T-helper 1 cell treated with Interleukin-12 subunit alpha and Interleukin-12 subunit beta and Interleukin-4 antibody, amounts not matched to agents 30 μg/mL and 1 μg/mL, for 36 hours (primary cell): ENCODE results near the gene TBXAS1.

Experiments used
- H3K27ac Mint-ChIP-seq: one replicate; pipeline ENCODE4 v1.8.0; 2021; ENCODE audit warnings: mild to moderate bottlenecking, mixed read lengths
- H3K27me3 Mint-ChIP-seq: one replicate; pipeline ENCODE4 v1.8.0; 2021; ENCODE audit warnings: low read depth, mixed read lengths
- H3K36me3 Mint-ChIP-seq: one replicate; pipeline ENCODE4 v1.8.0; 2021; ENCODE audit warnings: low read depth, mixed read lengths
- H3K4me1 Mint-ChIP-seq: one replicate; pipeline ENCODE4 v1.8.0; 2021; ENCODE audit warnings: low read depth, mixed read lengths
- H3K4me3 Mint-ChIP-seq: one replicate; pipeline ENCODE4 v1.8.0; 2021; ENCODE audit warnings: mild to moderate bottlenecking, moderate library complexity, mixed read lengths
- H3K9me3 Mint-ChIP-seq: one replicate; pipeline ENCODE4 v1.8.0; 2021; ENCODE audit warnings: mixed read lengths

TBXAS1 gene

DNA sequence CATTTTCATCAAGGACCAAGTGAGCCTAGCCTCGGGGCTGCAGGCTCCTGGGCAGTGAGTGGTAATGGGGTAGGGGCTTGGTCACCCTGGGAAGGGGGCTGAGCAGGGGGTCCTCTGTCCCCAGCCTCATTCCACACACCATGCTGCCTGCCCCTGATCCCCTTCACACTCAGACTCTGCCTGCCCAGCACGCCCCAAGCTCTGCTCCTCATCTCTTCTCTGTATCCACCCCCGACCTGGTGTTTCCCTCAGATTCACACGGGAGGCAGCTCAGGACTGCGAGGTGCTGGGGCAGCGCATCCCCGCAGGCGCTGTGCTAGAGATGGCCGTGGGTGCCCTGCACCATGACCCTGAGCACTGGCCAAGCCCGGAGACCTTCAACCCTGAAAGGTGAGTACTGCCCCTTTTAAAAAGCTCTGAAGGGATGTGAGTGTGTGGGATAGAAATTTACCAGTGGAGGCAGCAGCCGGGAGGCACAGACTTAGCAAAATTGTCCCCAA lies 186.5 kb downstream of the TBXAS1 start:
- Mint-ChIP-seq H3K4me1 (no peaks in the 10 kb centered on the region), H3K4me3 (no peak overlapping the region), H3K9me3 (no peaks in the 10 kb centered on the region), H3K27me3 (peaks cover 3% of the 10 kb centered on the region), H3K36me3 (no peaks in the 10 kb centered on the region), H3K27ac (no peak overlapping the region)

DNA sequence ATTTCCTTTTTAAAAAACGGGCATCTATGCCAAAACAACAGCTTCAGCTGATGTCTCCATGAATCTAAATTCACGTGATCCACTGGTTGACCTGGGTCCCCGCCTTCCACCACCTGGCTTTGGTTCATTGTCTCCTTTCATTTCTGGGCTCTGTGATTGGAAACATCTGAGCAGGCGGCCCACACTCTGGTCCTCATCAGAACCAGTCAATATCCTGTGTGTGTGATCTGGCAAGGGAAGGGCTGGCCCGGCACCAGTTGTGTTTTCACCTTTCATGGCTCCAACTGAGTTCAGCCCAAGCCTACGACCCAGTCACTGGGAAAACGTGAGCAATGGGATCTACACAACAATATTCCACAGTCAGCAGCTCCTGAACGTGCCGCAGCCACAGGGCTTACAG lies 187.5 kb downstream of the TBXAS1 start:
- Mint-ChIP-seq H3K27me3 (no peaks in the 10 kb centered on the region), H3K27ac (no peak overlapping the region), H3K36me3 (peaks cover 2% of the 10 kb centered on the region), H3K4me1 (no peaks in the 10 kb centered on the region), H3K9me3 (no peaks in the 10 kb centered on the region), H3K4me3 (no peak overlapping the region)

DNA sequence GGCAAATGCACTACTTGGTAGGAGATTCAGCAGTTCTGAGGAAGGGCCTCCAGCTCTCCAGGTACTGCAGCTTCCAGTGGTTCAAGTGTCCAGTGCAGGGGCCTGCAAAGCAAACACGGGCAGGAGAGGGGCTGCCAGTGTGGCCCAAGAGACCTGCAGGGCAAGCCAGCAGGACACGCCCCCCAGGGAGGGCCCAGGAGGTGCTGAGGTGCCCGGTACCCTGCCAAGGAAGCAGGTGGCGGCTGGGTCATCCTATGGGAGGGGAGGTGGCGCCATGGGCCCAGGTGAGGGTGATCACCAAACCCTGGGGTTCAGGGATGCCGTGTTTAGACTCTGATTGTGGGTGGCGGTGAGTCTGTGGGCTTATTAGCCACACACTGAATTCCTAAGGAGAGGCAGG lies 188.0 kb downstream of the TBXAS1 start:
- no peak overlapping the region for H3K4me3 Mint-ChIP-seq
- no peak overlapping the region for H3K27ac Mint-ChIP-seq
- peaks cover 6% of the 10 kb centered on the region for H3K36me3 Mint-ChIP-seq
- H3K27me3 Mint-ChIP-seq = no peaks in the 10 kb centered on the region
- no peaks in the 10 kb centered on the region for H3K9me3 Mint-ChIP-seq
- H3K4me1 Mint-ChIP-seq = peaks cover 3% of the 10 kb centered on the region

DNA sequence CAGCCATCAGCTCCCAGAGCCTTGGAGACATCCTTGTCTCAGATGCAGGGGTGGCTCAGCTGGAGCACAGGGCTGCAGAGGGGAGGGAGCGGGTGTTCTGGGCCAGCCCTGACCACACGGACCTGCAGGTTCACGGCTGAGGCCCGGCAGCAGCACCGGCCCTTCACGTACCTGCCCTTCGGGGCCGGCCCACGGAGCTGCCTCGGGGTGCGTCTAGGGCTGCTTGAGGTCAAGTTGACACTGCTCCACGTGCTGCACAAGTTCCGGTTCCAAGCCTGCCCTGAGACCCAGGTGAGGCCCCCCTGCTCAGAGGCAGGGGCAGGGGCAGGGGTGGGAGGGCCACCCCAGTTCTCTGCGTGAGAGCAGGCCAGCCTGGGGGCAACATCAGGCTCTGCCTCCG lies 188.5 kb downstream of the TBXAS1 start:
- no peak overlapping the region for H3K27ac Mint-ChIP-seq
- H3K36me3 Mint-ChIP-seq = peaks cover 11% of the 10 kb centered on the region
- no peaks in the 10 kb centered on the region for H3K9me3 Mint-ChIP-seq
- no peaks in the 10 kb centered on the region for H3K27me3 Mint-ChIP-seq
- H3K4me1 Mint-ChIP-seq = peaks cover 3% of the 10 kb centered on the region
- H3K4me3 Mint-ChIP-seq = no peak overlapping the region

DNA sequence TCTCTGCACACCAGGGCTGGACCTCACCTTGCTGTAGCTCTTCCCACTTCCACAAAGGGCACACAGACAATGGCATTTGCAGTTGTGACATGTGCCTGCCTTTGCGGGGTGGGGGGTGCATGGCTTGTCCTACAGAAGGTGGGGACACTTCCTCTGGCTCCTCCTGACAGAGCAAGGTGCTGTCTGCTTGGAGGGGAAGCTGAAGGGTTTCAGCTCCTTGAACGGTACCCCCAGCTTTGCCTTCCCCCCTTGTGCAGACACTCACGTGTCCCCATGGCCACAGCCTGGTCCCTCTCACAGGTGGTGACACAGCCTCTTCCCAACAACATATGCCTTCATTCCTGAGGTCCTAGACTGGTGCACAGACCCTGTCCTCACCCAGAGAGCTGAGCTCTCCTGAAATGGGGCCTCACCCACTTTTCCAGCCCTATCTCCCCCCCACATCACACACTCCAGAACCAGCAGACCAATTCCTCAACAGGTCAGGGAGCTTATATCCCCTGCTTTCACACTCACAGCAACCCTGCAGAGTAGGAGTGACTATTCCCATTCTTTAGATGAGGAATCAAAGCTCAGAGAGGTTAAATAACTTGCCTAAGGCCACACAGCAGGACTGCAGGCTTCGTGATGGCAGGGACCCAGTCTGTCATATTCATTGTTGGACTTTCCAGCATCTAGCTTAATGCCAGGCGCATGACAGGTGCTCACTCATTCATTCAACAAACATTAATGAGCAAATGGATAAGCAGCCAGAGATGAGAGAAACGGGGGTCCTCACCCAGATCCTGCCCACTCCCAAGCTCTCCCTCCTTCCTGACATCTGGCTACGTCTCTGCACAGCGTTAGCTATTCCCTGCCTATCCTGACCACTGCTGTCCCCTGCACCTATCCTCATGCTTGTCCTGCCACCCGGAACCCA lies 189.3 kb downstream of the TBXAS1 start:
- H3K9me3 Mint-ChIP-seq = no peaks in the 10 kb centered on the region
- peaks cover 3% of the 10 kb centered on the region for H3K4me1 Mint-ChIP-seq
- no peaks in the 10 kb centered on the region for H3K27me3 Mint-ChIP-seq
- no peak overlapping the region for H3K27ac Mint-ChIP-seq
- H3K4me3 Mint-ChIP-seq = no peak overlapping the region
- peaks cover 14% of the 10 kb centered on the region for H3K36me3 Mint-ChIP-seq

DNA sequence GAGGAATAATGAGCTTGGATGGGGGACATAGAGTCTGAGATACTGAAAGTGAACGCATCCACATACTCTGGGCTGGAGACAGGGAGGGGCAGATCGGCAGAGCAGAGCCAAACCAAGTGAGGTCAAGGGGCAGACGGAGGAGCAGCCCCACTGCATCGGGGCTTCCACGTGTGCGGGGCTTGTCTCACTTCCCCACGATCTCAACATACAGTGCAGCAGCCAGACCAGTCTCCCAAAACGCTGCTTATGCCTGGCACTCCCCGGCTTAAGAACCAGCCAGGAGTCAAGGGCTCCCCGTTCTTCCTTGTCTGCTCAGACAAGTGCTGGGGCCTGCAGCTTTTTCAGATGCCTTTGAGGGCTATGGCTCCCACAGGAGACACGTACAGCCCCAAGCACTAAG lies 190.1 kb downstream of the TBXAS1 start:
- no peaks in the 10 kb centered on the region for H3K27me3 Mint-ChIP-seq
- no peak overlapping the region for H3K27ac Mint-ChIP-seq
- peaks cover 22% of the 10 kb centered on the region for H3K36me3 Mint-ChIP-seq
- no peak overlapping the region for H3K4me3 Mint-ChIP-seq
- no peaks in the 10 kb centered on the region for H3K9me3 Mint-ChIP-seq
- H3K4me1 Mint-ChIP-seq = peaks cover 3% of the 10 kb centered on the region

DNA sequence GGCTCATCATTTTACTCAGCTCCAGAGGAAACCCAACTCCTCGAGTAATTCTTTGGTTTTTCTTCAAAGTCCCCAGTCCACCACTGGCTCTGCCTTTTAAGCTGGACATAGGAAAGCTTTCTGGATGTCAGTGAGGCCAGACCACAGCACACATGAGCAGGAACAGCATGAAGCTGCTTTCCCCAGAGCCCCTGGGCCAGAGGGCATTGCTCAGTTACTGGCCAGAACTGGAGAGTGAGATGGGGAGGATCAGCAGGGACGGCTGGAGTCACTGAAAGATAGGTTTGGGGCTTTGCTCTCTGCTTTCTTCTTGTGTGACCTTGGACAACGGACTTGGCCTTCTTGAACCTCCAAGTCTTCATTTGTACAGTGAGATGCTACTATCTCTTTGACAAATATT lies 190.5 kb downstream of the TBXAS1 start:
- Mint-ChIP-seq H3K27me3 (no peaks in the 10 kb centered on the region), H3K36me3 (peaks cover 25% of the 10 kb centered on the region), H3K4me1 (peaks cover 3% of the 10 kb centered on the region), H3K27ac (no peak overlapping the region), H3K9me3 (no peaks in the 10 kb centered on the region), H3K4me3 (no peak overlapping the region)

DNA sequence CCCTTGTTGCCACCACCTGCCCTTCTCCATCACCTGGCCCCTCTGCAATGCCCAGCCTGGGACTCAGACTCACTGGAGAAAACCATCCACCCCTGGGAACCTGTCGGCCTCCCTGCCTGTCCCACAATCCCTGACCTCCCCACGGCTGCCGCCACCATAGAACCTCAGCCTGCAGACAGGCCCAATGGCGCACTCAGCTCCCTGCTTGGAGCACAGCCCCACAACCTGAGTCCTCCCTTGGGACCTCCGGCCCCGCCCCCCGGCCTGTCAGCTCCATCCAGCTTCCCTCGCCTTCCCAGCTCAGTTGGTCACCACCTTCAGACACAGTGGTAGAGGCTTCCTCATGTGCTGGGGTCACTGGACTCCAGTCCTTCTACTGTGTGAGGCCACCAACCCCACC lies 192.5 kb downstream of the TBXAS1 start:
- no peak overlapping the region for H3K27ac Mint-ChIP-seq
- peaks cover 34% of the 10 kb centered on the region for H3K36me3 Mint-ChIP-seq

DNA sequence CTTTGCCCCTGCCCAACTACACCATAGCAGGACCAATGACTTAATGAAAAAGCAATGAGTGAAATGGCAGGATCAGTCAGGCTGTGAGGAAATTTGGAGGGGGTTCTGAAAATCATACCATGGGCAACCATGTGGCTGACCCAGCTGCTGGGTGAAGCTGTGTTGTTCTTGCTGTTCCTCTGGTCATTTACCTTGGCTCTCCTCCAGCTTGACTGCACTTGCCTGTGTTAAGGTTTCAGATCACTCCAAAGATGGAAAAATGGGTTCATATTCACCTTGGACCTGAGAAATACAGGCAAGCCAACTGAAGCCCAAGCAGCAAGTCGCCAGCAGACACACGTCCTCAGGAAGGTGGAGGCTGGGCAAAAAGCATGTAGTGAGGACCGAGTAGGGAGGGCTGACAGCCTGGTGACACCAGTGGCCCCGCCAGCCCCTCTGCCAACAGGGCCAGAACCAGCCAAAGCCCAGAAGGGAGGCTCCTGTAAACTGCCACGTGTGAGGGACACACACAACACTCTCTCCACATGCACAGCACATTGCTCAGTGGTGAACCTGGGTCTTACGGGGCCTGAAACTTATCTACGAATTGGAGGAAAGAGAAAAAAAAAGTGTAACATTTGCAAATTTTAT lies 193.6 kb downstream of the TBXAS1 start:
- no peak overlapping the region for H3K27ac Mint-ChIP-seq

More for the DNA sequence above, 192.5 kb downstream of the TBXAS1 start:
- no peaks in the 10 kb centered on the region for H3K27me3 Mint-ChIP-seq
- no peaks in the 10 kb centered on the region for H3K9me3 Mint-ChIP-seq
- peaks cover 3% of the 10 kb centered on the region for H3K4me1 Mint-ChIP-seq
- no peak overlapping the region for H3K4me3 Mint-ChIP-seq

DNA sequence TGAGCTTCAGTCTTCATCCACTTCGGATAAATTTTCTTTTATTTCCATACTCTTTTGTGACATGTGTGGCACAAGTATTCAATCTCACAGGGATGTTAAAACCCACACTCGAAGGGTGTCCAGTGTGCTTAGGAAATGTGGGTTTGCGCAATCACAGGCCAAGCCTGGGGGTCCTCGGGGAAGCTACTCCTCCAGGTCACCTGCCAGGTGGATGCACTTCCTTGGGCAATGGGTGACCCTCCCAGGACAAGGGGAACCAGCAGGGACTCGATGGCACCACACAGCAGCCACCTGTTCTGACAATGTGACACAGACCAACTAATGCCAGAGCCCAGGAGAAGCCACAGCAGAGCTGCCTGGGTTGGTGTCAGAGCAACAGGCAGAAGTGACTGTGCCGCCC lies 194.7 kb downstream of the TBXAS1 start:
- H3K4me3 Mint-ChIP-seq = no peak overlapping the region
- H3K27ac Mint-ChIP-seq = no peak overlapping the region
- H3K9me3 Mint-ChIP-seq = no peaks in the 10 kb centered on the region
- H3K27me3 Mint-ChIP-seq = no peaks in the 10 kb centered on the region
- peaks cover 9% of the 10 kb centered on the region for H3K4me1 Mint-ChIP-seq
- H3K36me3 Mint-ChIP-seq = peaks cover 46% of the 10 kb centered on the region

More for the DNA sequence above, 193.6 kb downstream of the TBXAS1 start:
- Mint-ChIP-seq H3K4me3 (no peak overlapping the region), H3K9me3 (no peaks in the 10 kb centered on the region), H3K36me3 (peaks cover 37% of the 10 kb centered on the region), H3K4me1 (peaks cover 4% of the 10 kb centered on the region), H3K27me3 (no peaks in the 10 kb centered on the region)

DNA sequence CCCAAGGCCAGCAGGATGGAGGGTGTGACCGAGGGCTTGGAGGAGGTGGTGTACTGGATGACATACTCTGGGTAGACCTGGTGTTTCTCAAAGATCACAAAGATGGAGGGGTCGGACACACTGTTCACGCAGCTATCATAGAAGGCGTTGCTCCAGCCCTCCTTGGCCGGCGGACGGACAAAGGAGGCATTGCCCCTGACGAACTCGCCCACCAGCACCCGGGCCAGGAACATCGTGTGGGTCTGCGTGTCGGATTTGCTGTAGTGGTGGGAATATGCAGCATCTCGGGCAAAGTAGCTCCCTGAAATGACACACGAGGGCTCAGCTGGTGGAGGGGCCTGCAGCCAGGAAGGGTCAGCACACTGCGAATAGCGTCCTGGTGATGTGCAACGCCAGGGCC lies 195.5 kb downstream of the TBXAS1 start:
- H3K36me3 Mint-ChIP-seq = peaks cover 49% of the 10 kb centered on the region

DNA sequence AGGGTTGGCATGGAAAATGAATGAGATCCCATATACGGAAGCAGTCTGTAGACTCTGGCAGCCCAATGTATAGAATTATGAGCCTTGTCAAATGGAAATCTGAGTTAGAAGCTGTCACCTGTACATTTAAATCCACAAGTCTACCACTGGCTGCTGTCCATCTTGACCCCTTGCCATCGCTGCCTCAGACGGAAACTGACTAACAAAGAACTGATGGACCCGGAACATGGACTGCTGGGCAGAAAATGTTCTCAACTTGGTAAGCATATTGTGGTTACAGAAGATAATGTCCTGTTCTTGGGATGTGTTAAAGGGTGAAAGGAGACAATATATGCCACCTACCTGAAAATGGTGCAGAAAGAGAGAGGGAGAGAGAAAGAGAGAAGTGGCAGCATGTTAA lies 196.2 kb downstream of the TBXAS1 start:
- no peak overlapping the region for H3K27ac Mint-ChIP-seq
- H3K4me1 Mint-ChIP-seq = peaks cover 9% of the 10 kb centered on the region
- H3K36me3 Mint-ChIP-seq = peaks cover 53% of the 10 kb centered on the region
- H3K9me3 Mint-ChIP-seq = no peaks in the 10 kb centered on the region
- H3K4me3 Mint-ChIP-seq = no peak overlapping the region
- H3K27me3 Mint-ChIP-seq = no peaks in the 10 kb centered on the region

More for the DNA sequence above, 195.5 kb downstream of the TBXAS1 start:
- Mint-ChIP-seq H3K9me3 (no peaks in the 10 kb centered on the region), H3K27me3 (no peaks in the 10 kb centered on the region), H3K4me3 (no peak overlapping the region), H3K4me1 (peaks cover 9% of the 10 kb centered on the region), H3K27ac (no peak overlapping the region)

DNA sequence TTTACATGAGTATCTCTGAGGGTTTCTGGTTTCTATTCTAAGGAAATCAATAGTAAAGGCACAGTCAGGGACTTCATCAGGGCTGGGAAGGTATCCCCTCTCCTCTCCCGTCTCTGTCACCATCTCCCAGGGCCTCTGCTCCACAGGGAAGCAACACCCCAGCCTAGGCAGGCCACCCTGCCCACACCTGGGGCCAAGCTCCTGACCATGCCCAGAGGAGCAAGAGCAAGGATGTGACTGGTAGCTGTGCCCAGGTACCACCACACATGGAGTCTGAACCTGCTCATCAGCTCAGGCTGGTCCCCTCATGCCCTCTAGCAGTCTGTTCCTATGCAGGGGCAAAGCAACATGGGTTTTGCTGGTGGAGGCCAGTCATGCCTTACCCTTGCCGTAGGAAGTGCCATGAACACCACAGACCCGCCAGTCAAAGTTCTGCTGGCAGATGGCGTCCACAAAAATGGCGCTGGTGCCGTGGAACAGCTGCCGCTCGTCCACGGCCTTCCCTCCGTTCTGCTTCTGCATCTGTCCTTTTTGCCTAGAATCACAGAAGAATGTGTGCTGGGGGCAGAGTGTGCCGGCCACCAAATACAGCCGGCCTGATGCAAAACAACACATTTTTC lies 196.9 kb downstream of the TBXAS1 start:
- Mint-ChIP-seq H3K9me3 (no peaks in the 10 kb centered on the region), H3K4me3 (no peak overlapping the region), H3K4me1 (peaks cover 10% of the 10 kb centered on the region), H3K27me3 (no peaks in the 10 kb centered on the region), H3K27ac (no peak overlapping the region), H3K36me3 (peaks cover 56% of the 10 kb centered on the region)

DNA sequence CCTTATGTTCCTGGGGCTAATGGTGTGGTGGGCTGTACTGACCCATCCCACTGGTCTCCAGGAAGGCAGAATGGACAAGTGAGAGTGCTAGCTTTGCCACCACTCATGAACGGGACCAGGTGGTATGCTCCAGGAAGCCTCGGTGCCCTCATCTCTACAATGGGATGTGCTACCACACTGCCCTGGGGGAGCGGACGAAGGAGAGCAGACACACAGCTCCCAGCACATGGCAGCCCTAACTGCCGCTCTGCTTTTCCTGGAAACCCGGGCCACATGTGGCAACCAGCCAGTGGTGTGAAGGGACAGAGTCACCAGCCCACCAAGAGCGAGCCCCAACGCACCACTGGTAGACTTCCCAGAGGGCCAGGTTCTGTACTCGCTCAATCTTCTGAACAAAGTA lies 197.9 kb downstream of the TBXAS1 start:
- H3K4me3 Mint-ChIP-seq = no peak overlapping the region
- no peak overlapping the region for H3K27ac Mint-ChIP-seq
- H3K27me3 Mint-ChIP-seq = no peaks in the 10 kb centered on the region
- peaks cover 8% of the 10 kb centered on the region for H3K4me1 Mint-ChIP-seq
- peaks cover 58% of the 10 kb centered on the region for H3K36me3 Mint-ChIP-seq
- no peaks in the 10 kb centered on the region for H3K9me3 Mint-ChIP-seq

DNA sequence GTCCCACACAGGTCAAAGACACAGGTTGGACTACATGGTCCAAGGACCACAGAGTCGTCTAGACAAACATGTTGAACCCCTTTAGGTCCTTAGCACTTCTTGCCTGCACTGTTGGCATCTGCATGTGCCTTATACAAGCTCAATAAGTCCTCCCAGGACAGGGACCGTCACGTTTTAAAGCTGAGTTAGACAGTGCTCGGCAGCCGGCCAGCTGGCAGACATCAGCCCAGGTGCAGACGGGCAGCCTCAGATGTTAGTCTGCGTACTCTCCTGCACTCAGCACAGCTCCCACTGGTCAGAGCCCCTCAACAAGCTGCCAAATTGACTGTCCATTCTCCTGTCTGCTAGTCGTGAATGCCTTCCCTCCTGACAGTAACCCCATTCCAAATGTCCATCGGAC lies 198.8 kb downstream of the TBXAS1 start:
- Mint-ChIP-seq H3K27me3 (no peaks in the 10 kb centered on the region), H3K27ac (no peak overlapping the region), H3K4me1 (peaks cover 9% of the 10 kb centered on the region), H3K4me3 (no peak overlapping the region), H3K9me3 (no peaks in the 10 kb centered on the region), H3K36me3 (peaks cover 58% of the 10 kb centered on the region)
